Epidermal melanocyte (primary cell): ENCODE results near the gene ZNF653.

Source experiments
- DNase-seq: peaks from one replicate; pipeline ENCODE4 v3.0.0; 2011; ENCODE audit warnings: low spot score; ENCODE audit not compliant: insufficient read length

The ZNF653 gene

GRCh38 chr19:11505504-11506100, at the start of gene ZNF653:
TSS of gene ZNF653 (minus strand) at chr19:11505839. CDS start at chr19:11505786, 53 bp downstream.
- peak; percentile 99 for DNase-seq

GRCh38 chr19:11555246-11555645, 49.6 kb upstream of the ZNF653 start:
- DNase-seq, result no peak

- DNase-seq, result no peak
Observed at GRCh38 chr19:11554160-11554559, 48.5 kb upstream of the ZNF653 start.

- DNase-seq, result no peak
Observed at GRCh38 chr19:11552666-11553372, 47.2 kb upstream of the ZNF653 start.

DNA sequence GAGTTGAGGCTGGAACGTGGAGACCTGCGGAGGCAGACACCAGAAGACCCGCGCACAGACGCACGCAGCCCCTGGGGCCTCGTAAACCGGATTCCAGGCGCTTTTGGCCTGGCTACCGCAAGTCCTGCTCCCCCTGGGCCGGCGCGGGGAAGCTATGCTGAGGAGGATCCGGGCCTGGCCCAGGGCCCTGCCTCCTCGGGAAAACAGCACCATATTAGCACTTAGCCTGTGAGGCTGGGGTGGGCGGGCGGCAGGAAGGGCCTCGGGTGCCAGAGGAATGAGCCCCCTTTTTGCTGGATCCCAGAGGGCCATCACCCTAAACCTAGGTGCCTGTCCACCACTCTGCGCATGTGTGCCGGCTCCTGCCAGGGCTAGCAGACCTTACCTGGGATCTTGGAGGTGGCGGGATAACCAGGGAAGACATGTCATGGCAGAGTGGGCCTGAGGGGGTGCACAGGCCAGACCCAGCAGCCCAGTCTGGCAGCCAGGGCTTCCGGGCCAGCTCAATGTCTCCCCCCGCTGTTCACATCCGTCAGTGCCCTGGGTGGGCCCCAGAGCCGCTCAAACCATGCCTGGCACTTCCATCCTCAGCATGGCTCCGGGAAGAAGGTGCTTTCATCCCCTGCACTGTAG, 46.1 kb upstream of the ZNF653 start:
- no peak for DNase-seq

GRCh38 chr19:11550265-11550664, 44.6 kb upstream of the ZNF653 start:
- no peak for DNase-seq

- no peak for DNase-seq
Observed at GRCh38 chr19:11549386-11549953, 43.8 kb upstream of the ZNF653 start.

GRCh38 chr19:11547929-11548700, 42.5 kb upstream of the ZNF653 start:
- no peak for DNase-seq

- no peak for DNase-seq
Observed at GRCh38 chr19:11541238-11541637, 35.6 kb upstream of the ZNF653 start.

DNA sequence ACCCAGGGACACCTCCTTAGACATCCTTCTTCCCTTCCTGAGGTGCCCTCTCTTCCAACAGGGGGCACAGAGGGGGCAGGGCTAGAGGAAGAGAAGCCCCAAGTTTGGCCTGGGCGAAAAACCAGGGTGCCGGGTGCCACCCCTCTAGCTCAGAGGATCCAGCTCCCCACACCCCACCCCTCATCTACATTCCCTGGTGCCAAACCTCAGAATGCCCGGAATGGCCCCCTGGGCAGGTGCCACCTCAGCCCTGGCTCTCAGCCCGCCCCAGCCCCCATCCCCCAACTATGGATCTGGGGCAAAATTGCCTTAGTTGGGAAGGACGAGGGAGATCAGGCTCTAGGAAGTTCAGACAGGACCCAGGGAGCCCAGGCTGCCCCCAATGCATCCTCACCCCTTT, 35.0 kb upstream of the ZNF653 start:
- no peak for DNase-seq

GRCh38 chr19:11539495-11540365, 34.1 kb upstream of the ZNF653 start:
- DNase-seq, result no peak

GRCh38 chr19:11538232-11539036, 32.8 kb upstream of the ZNF653 start, which contains the start of gene CNN1:
TSS of gene CNN1 (plus strand) at chr19:11538851. CDS start at chr19:11538928, 77 bp downstream.
- no peak for DNase-seq

- peak; percentile 92 for DNase-seq
Observed at GRCh38 chr19:11535792-11536595, 30.4 kb upstream of the ZNF653 start.

- DNase-seq, result no peak
Observed at GRCh38 chr19:11534948-11535347, 29.3 kb upstream of the ZNF653 start.

GRCh38 chr19:11534538-11534937, 28.9 kb upstream of the ZNF653 start:
- DNase-seq, result no peak

GRCh38 chr19:11530432-11530831, 24.8 kb upstream of the ZNF653 start:
- DNase-seq, result peak; percentile 75

DNA sequence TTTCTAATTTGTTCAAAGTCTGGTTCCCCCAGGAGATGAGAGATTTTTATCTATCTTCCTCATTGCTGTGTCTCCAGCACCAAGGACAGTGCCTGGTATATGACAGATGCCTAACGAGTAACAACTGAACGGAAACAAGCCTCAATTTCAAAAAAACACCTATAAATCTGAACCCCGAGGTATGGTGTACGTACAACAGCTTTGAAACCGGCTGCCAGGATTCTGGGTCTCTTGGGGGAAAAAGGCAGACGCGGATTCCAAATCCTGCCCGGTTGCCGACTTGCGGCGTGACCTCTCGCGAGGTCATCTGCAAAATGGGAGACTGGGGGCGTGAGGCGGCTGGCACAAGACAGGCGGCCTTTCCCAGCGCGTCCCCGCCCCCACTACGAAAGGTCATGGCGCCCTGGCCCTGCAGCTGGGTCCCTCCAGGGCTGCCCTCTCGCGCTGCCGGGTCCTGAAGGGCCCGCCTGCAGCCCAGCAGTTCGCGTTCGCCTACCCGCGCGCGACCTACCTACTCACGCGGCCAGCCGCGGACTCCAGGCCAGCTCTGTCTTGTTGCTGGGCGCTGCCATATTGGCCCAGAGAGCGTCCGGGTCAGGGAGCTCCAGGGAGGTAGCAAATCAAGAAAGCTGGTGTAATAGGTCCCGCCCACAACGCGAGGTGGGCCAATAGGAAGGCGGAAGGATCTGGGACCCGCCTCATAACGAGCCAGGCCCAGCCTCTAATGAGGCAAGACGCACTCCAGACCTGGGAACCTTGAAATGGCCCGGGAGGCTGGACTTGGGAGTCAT, 23.1 kb upstream of the ZNF653 start, which contains the start of gene ECSIT:
Gene ECSIT (minus strand): TSS at position 584 of the 791 bp plus-strand sequence. CDS start 9,964 bp downstream, outside the sequence.
- DNase-seq, result peak; percentile 99

GRCh38 chr19:11519138-11519537, 13.5 kb upstream of the ZNF653 start:
- no peak for DNase-seq
